VCaP (cell line): ENCODE data around the gene FKRP.

Experiments
- H3K27ac ChIP-seq: fragments of 450-650 bp; 2 replicates; pipeline ENCODE4 v1.5.1; 2017
- CTCF ChIP-seq: fragments of 450-650 bp; conservative IDR thresholded peaks from 2 replicates; pipeline ENCODE4 v1.5.1; 2017; ENCODE audit warnings: mild to moderate bottlenecking, moderate library complexity

Gene FKRP

GRCh38 chr19:46756544-46756888 lies 10.7 kb downstream of the FKRP start:
- H3K27ac ChIP-seq = no peak overlapping the region
- no peak for TF ChIP-seq CTCF

DNA sequence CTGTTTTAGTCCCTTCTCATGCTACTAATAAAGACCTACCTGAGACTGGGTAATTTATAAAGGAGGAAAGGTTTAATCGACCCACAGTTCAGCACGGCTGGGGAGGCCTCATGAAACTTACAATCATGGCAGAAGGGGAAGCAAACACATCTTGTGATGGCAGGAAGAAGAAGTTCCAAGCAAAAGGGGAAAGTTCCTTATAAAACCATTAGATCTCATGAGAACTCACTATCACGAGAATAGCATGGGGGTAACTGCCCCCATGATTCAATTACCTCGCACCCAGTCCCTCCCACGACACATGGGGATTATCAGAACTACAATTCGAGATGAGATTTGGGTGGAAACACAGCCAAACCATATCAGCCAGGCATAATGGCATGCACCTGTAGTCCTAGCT lies 13.3 kb downstream of the FKRP start:
- H3K27ac ChIP-seq = no peak overlapping the region
- TF ChIP-seq CTCF = no peak

DNA sequence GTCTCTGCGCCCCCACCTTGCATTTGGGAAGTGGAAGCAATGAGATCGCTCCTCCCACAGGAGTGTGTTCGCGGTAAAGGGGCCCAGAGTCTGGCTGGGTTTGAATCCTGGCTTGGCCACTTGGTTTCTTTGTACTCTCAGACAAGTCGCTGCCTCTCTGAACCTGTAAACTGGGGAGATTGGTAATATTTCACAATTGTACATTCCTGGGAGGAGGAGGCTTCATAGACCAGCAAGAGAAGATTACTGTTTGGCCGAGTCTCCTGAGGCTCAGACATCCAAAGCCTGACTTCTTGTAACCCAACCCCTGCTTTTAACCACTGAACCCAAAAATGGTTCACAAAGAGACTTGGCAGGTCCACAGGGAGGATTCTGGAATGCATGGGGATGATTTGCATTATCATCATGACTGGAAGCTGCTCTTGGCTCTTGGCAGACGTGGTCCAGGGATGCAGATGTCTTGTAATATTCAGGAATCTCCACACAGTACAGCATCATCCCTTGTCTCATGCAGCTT lies 14.0 kb downstream of the FKRP start:
- no peak overlapping the region for H3K27ac ChIP-seq
- no peak for TF ChIP-seq CTCF

GRCh38 chr19:46760363-46760762 lies 14.5 kb downstream of the FKRP start:
- no peak overlapping the region for H3K27ac ChIP-seq
- no peak for TF ChIP-seq CTCF

GRCh38 chr19:46760897-46761296 lies 15.0 kb downstream of the FKRP start:
- H3K27ac ChIP-seq = peak overlapping the region; percentile 39

- H3K27ac ChIP-seq = peak overlapping the region; percentile 39
- no peak for TF ChIP-seq CTCF
Measured at GRCh38 chr19:46761418-46761831, 15.6 kb downstream of the FKRP start.

DNA sequence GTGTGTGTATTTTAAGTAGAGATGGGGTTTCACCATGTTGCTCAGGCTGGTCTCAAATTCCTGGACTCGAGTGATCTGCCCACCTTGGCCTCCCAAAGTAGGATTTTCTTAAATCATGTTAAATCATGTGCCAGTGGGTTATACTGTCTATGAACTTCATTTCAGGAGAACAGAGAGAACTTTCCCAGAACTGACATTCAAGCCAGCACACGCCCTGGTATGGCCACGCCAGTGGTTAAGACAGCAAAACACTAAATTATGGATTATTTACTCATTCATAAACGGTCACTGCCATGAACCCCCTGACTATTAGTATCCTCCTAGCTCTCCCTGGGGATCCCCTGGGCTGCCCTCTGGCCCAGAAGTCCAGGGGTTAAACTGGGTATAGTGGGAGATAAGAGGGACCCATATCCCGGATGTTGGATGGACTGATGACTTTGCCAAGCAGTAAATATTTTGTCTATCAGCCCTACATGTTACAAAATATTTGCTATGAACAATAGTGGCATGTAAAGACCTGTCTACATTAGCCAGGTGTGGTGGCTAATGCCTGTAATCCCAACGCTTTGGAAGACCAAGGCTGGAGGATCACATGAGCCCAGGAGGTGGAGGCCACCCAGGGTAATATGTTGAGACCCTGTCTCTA lies 16.5 kb downstream of the FKRP start:
- no peak overlapping the region; the same call in 1 of the 2 replicates for H3K27ac ChIP-seq
- TF ChIP-seq CTCF = no peak

GRCh38 chr19:46764817-46765291 lies 19.0 kb downstream of the FKRP start:
- no peak for TF ChIP-seq CTCF
- no peak overlapping the region; the same call in 1 of the 2 replicates for H3K27ac ChIP-seq
